ENCODE results near the gene CDRT4. TPM values are rescaled to one million over a fixed set of nuclear protein-coding genes. Genes with fewer than 3 reads are reported as not detected.

The CDRT4 gene
- total RNA-seq, 2 donors from 2014 or later, result 2.3 to 48.1 TPM

DNA sequence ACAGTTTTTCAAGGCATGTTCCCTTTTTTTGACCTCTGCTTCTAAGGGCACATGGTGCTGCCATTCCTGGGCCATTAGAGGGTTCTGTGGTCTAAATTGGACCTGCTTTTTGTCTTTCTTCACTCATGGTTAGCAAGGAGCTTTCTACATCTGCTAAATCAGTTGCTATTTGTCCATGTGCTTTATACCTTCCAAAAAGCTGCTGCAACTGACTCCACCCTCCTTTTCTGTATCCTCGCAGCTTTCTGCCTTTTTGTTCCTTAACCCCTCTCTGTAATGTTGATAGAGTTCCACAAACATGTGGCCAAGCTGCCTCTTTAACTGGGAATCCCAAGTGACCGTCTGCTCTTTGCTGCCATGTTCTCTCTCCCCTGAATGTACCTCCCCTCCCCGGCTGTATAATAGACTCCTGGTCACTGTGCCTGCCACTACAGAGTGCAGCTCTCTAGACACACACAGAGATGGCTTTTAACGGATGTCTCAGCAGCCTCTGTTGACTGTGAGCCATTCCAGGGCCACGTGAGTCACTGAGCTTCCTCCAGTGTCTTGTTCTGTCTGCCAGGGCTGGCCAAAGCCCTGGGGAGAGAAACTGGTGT is 68.6 kb downstream of the CDRT4 start:
- no peak for TF ChIP-seq POLR2A (IDR thresholded peaks at IDR 0.05)
- TF ChIP-seq, protein P1, sequence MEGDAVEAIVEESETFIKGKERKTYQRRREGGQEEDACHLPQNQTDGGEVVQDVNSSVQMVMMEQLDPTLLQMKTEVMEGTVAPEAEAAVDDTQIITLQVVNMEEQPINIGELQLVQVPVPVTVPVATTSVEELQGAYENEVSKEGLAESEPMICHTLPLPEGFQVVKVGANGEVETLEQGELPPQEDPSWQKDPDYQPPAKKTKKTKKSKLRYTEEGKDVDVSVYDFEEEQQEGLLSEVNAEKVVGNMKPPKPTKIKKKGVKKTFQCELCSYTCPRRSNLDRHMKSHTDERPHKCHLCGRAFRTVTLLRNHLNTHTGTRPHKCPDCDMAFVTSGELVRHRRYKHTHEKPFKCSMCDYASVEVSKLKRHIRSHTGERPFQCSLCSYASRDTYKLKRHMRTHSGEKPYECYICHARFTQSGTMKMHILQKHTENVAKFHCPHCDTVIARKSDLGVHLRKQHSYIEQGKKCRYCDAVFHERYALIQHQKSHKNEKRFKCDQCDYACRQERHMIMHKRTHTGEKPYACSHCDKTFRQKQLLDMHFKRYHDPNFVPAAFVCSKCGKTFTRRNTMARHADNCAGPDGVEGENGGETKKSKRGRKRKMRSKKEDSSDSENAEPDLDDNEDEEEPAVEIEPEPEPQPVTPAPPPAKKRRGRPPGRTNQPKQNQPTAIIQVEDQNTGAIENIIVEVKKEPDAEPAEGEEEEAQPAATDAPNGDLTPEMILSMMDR (IDR thresholded peaks at IDR 0.05), result no peak
- no peak overlapping the region for H3K4me3 ChIP-seq
- no peaks in the 10 kb centered on the region for H3K9me3 ChIP-seq
- peak overlapping the region in 1 of 4 donors; percentile 6 for H3K27ac ChIP-seq
- DNase-seq (peak in 1 of 4 donors; percentile 20), ATAC-seq (peak; percentile 21)
- WGBS, 2 donors, result 55 to 60% methylated on average over 4 to 5 of the region's 5 CpGs
- intact Hi-C loops (cut with DNase I), result no loop called here
- no peaks in the 10 kb centered on the region for H3K27me3 ChIP-seq
- no peaks in the 10 kb centered on the region for H3K36me3 ChIP-seq (replicated peaks in 1 of 2; ENCODE audit: insufficient read depth in 1 of 2, low read depth in 2 of 2)
- peaks cover 8% of the 10 kb centered on the region for H3K4me1 ChIP-seq

DNA sequence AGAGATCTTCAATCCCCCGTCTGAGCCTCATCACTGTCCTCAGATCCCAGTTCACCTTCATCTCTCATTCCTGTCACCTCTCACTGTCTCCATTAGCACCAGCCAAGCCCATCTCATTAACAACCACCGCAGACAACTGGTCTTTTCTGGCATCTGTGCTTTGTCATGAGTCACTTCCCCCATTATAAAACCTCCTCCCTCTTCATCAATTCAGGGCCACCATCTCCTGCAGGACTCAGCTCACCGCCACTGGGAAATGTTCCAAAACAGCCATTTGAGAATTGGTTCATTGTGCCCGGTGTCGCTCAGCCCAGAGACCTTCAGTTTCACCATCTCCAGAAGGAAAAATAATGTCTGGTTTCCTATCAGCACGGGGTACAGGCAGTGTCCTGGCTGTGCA is 69.1 kb downstream of the CDRT4 start:
- H3K9me3 ChIP-seq, result no peaks in the 10 kb centered on the region
- peak in 1 of 4 donors; percentile 30 for DNase-seq
- TF ChIP-seq, protein P1 (IDR thresholded peaks at IDR 0.05), result no peak
- TF ChIP-seq POLR2A (IDR thresholded peaks at IDR 0.05), result no peak
- H3K36me3 ChIP-seq (replicated peaks in 1 of 2; ENCODE audit: insufficient read depth in 1 of 2, low read depth in 2 of 2), result no peaks in the 10 kb centered on the region
- ATAC-seq, result peak; percentile 27
- H3K4me3 ChIP-seq, result no peak overlapping the region
- H3K4me1 ChIP-seq, result peaks cover 8% of the 10 kb centered on the region
- intact Hi-C loops (cut with DNase I), result no loop called here
- peak overlapping the region in 1 of 4 donors; percentile 6 for H3K27ac ChIP-seq
- no peaks in the 10 kb centered on the region for H3K27me3 ChIP-seq
- 41 to 57% methylated on average over 6 of the region's 6 CpGs for WGBS, 2 donors

DNA sequence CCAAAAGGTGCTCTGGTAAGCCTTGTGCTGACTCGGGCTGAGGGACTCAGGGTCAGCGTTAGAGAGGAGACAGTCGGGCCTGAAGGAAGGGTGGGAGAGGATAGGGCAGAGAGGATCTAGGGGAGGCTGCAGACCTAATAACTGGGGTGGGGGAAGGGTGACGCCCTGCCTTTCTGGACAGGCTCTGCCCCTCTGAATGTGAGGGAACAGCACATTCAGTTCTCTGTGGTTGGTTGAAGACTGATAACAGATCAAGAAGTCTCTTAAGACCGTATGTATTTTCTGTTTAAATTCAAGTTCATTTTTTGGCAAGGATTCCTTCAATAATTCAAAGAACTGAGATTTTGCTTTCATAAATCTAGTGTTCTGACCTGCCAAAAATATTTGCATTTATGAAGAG is 69.8 kb downstream of the CDRT4 start:
- H3K4me1 ChIP-seq, result peaks cover 8% of the 10 kb centered on the region
- 64 to 76% methylated on average over 5 of the region's 5 CpGs for WGBS, 2 donors

DNA sequence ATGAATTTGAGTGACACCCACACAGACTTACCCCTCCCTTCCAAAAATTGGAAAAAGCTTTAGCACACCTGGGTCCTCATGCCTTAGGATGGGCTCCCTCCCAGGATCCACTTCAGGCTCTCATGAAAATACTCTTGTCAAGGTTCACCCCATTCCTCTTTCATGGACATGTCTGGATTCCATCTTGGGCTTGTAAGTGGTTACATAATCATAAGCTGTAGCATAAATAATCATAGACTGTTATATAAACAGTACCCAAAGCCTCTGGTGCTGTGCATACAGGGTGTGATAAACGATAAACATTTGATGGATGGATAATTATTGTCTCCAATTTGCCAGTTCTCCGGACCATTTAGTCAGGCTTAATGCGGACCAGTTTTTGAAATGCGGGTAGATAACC is 72.3 kb downstream of the CDRT4 start:
- no peaks in the 10 kb centered on the region for H3K36me3 ChIP-seq (replicated peaks in 1 of 2; ENCODE audit: insufficient read depth in 1 of 2, low read depth in 2 of 2)
- no peak for ATAC-seq
- 58 to 62% methylated on average over 4 of the region's 4 CpGs for WGBS, 2 donors
- H3K27ac ChIP-seq, result no peak overlapping the region
- TF ChIP-seq POLR2A (IDR thresholded peaks at IDR 0.05), result no peak
- TF ChIP-seq, protein P1 (IDR thresholded peaks at IDR 0.05), result no peak
- DNase-seq, result no peak
- no peak overlapping the region for H3K4me3 ChIP-seq
- no peaks in the 10 kb centered on the region for H3K9me3 ChIP-seq
- H3K27me3 ChIP-seq, result no peaks in the 10 kb centered on the region
- peaks cover 8% of the 10 kb centered on the region for H3K4me1 ChIP-seq
- intact Hi-C loops (cut with DNase I), result no loop called here

More for the DNA sequence above, 69.8 kb downstream of the CDRT4 start:
- Histone ChIP-seq H3K9me3 (no peaks in the 10 kb centered on the region), H3K27me3 (no peaks in the 10 kb centered on the region), H3K27ac (no peak overlapping the region), H3K36me3 (replicated peaks in 1 of 2; ENCODE audit: insufficient read depth in 1 of 2, low read depth in 2 of 2) (no peaks in the 10 kb centered on the region), H3K4me3 (no peak overlapping the region)
- TF ChIP-seq, protein P1 (IDR thresholded peaks at IDR 0.05), result no peak
- TF ChIP-seq POLR2A (IDR thresholded peaks at IDR 0.05), result no peak
- no peak for DNase-seq
- ATAC-seq, result no peak
- intact Hi-C loops (cut with DNase I), result no loop called here

DNA sequence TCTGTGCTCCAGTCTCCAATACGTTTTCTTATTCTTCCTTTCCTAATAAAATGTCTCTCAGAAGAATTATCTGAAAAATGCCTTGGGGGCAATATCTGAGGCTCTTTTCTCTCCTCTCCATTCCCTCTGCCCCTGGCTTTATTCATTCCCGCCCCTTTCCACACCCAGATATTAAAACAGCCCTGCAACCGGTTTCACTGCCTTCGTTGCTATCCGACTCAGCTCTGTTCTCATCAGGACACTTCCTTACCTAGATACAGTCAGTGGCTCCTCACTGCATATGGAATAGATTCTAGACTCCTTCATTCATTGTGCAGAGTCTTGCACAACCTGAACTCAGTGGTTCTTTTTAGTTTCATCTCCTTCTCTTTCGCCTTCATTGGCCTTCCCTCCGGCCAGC is 74.0 kb downstream of the CDRT4 start:
- no peaks in the 10 kb centered on the region for H3K9me3 ChIP-seq
- ATAC-seq (no peak), DNase-seq (no peak)
- H3K27ac ChIP-seq, result no peak overlapping the region
- H3K27me3 ChIP-seq, result no peaks in the 10 kb centered on the region
- WGBS, 2 donors, result 87 to 92% methylated on average over 7 of the region's 7 CpGs
- intact Hi-C loops (cut with DNase I), result no loop called here
- no peak overlapping the region for H3K4me3 ChIP-seq
- TF ChIP-seq POLR2A (IDR thresholded peaks at IDR 0.05), result no peak
- TF ChIP-seq, protein P1 (IDR thresholded peaks at IDR 0.05), result no peak
- no peaks in the 10 kb centered on the region for H3K36me3 ChIP-seq (replicated peaks in 1 of 2; ENCODE audit: insufficient read depth in 1 of 2, low read depth in 2 of 2)
- H3K4me1 ChIP-seq, result peaks cover 6% of the 10 kb centered on the region
